Stimulated activated effector memory CD8-positive, alpha-beta T cell treated with anti-CD3 and anti-CD28 coated beads, Interleukin-12 subunit alpha, Interleukin-12 subunit beta, amount 100 ng/mL, for 72 hours (primary cell): Measurements from ENCODE around the gene XRCC4.
"Not testable (repeated sequence)": the region's sequence is repeated elsewhere in the genome, so short reads cannot be mapped to it uniquely, and the experiment has no call there.

Experiments used
- ATAC-seq: fragments of 150-1000 bp; cut with Tn5 transposase; 2 replicates; pipeline ENCODE4 v1.10.0; 2021
- DNase-seq, 2 donors: peaks; one replicate each; pipeline ENCODE4 v3.0.0; 2021 to 2022; ENCODE audit warnings: low spot score in 2 of 2
- H3K27ac Mint-ChIP-seq: one replicate; pipeline ENCODE4 v1.8.0; 2022; ENCODE audit warnings: mild to moderate bottlenecking, mixed read lengths
- H3K36me3 Mint-ChIP-seq: one replicate; pipeline ENCODE4 v1.8.0; 2022; ENCODE audit warnings: mild to moderate bottlenecking, mixed read lengths
- H3K4me1 Mint-ChIP-seq: one replicate; pipeline ENCODE4 v1.8.0; 2022; ENCODE audit warnings: mixed read lengths
- H3K4me3 Mint-ChIP-seq: one replicate; pipeline ENCODE4 v1.8.0; 2022; ENCODE audit warnings: mild to moderate bottlenecking, mixed read lengths
- H3K9me3 Mint-ChIP-seq: one replicate; pipeline ENCODE4 v1.8.0; 2022; ENCODE audit warnings: mixed read lengths

XRCC4 gene

GRCh38 chr5:83227611-83228010 is 150.3 kb downstream of the XRCC4 start:
- H3K9me3 Mint-ChIP-seq, result peaks cover 3% of the 10 kb centered on the region
- no peaks in the 10 kb centered on the region for H3K4me1 Mint-ChIP-seq
- H3K36me3 Mint-ChIP-seq, result no peaks in the 10 kb centered on the region
- no peak overlapping the region for H3K27ac Mint-ChIP-seq
- no peak for DNase-seq
- no peak overlapping the region for H3K4me3 Mint-ChIP-seq
- no peak for ATAC-seq

GRCh38 chr5:83230511-83230910 is 153.2 kb downstream of the XRCC4 start:
- no peak for ATAC-seq
- Mint-ChIP-seq H3K36me3 (no peaks in the 10 kb centered on the region), H3K4me3 (no peak overlapping the region), H3K27ac (no peak overlapping the region), H3K4me1 (no peaks in the 10 kb centered on the region), H3K9me3 (no peaks in the 10 kb centered on the region)
- DNase-seq, result no peak

GRCh38 chr5:83244516-83244915 is 167.2 kb downstream of the XRCC4 start:
- H3K9me3 Mint-ChIP-seq, result no peaks in the 10 kb centered on the region
- ATAC-seq, result no peak
- H3K27ac Mint-ChIP-seq, result no peak overlapping the region
- H3K36me3 Mint-ChIP-seq, result no peaks in the 10 kb centered on the region
- no peak for DNase-seq
- no peaks in the 10 kb centered on the region for H3K4me1 Mint-ChIP-seq
- no peak overlapping the region for H3K4me3 Mint-ChIP-seq

GRCh38 chr5:83245037-83245436 is 167.7 kb downstream of the XRCC4 start:
- ATAC-seq (no peak), DNase-seq (no peak)
- no peak overlapping the region for H3K27ac Mint-ChIP-seq
- H3K4me3 Mint-ChIP-seq, result no peak overlapping the region
- no peaks in the 10 kb centered on the region for H3K36me3 Mint-ChIP-seq
- no peaks in the 10 kb centered on the region for H3K4me1 Mint-ChIP-seq
- no peaks in the 10 kb centered on the region for H3K9me3 Mint-ChIP-seq

GRCh38 chr5:83246071-83246470 is 168.7 kb downstream of the XRCC4 start:
- no peak for ATAC-seq
- Mint-ChIP-seq H3K4me1 (no peaks in the 10 kb centered on the region), H3K36me3 (no peaks in the 10 kb centered on the region), H3K9me3 (no peaks in the 10 kb centered on the region), H3K4me3 (no peak overlapping the region), H3K27ac (no peak overlapping the region)
- no peak for DNase-seq

GRCh38 chr5:83249156-83249555 is 171.8 kb downstream of the XRCC4 start:
- H3K36me3 Mint-ChIP-seq, result no peaks in the 10 kb centered on the region
- no peak overlapping the region for H3K27ac Mint-ChIP-seq
- ATAC-seq, result no peak

GRCh38 chr5:83251849-83252248 is 174.5 kb downstream of the XRCC4 start:
- ATAC-seq (no peak), DNase-seq (no peak)
- no peaks in the 10 kb centered on the region for H3K4me1 Mint-ChIP-seq
- H3K9me3 Mint-ChIP-seq, result no peaks in the 10 kb centered on the region
- H3K4me3 Mint-ChIP-seq, result no peak overlapping the region
- no peak overlapping the region for H3K27ac Mint-ChIP-seq
- H3K36me3 Mint-ChIP-seq, result no peaks in the 10 kb centered on the region

More at GRCh38 chr5:83249156-83249555, 171.8 kb downstream of the XRCC4 start:
- H3K9me3 Mint-ChIP-seq, result no peaks in the 10 kb centered on the region
- no peak for DNase-seq
- H3K4me3 Mint-ChIP-seq, result no peak overlapping the region
- H3K4me1 Mint-ChIP-seq, result no peaks in the 10 kb centered on the region

GRCh38 chr5:83253720-83254119 is 176.4 kb downstream of the XRCC4 start:
- Mint-ChIP-seq H3K4me1 (no peaks in the 10 kb centered on the region), H3K9me3 (no peaks in the 10 kb centered on the region), H3K36me3 (no peaks in the 10 kb centered on the region), H3K27ac (no peak overlapping the region), H3K4me3 (no peak overlapping the region)
- ATAC-seq (no peak), DNase-seq (no peak)

- no peaks in the 10 kb centered on the region for H3K9me3 Mint-ChIP-seq
- H3K27ac Mint-ChIP-seq, result no peak overlapping the region
- H3K4me1 Mint-ChIP-seq, result no peaks in the 10 kb centered on the region
- DNase-seq (no peak), ATAC-seq (no peak)
- no peak overlapping the region for H3K4me3 Mint-ChIP-seq
- no peaks in the 10 kb centered on the region for H3K36me3 Mint-ChIP-seq
Measured at GRCh38 chr5:83255268-83255667, 177.9 kb downstream of the XRCC4 start.

- Mint-ChIP-seq H3K27ac (no peak overlapping the region), H3K4me1 (no peaks in the 10 kb centered on the region), H3K36me3 (no peaks in the 10 kb centered on the region), H3K4me3 (no peak overlapping the region), H3K9me3 (no peaks in the 10 kb centered on the region)
- DNase-seq (no peak), ATAC-seq (no peak)
Measured at GRCh38 chr5:83256091-83256780, 178.9 kb downstream of the XRCC4 start.

- not testable (repeated sequence) for ATAC-seq, H3K4me3 Mint-ChIP-seq, H3K27ac Mint-ChIP-seq, DNase-seq, H3K4me1 Mint-ChIP-seq, H3K9me3 Mint-ChIP-seq, H3K36me3 Mint-ChIP-seq
Measured at GRCh38 chr5:83257684-83258083, 180.3 kb downstream of the XRCC4 start.

GRCh38 chr5:83265318-83265717 is 188.0 kb downstream of the XRCC4 start:
- Mint-ChIP-seq H3K4me1 (no peaks in the 10 kb centered on the region), H3K36me3 (no peaks in the 10 kb centered on the region), H3K9me3 (no peaks in the 10 kb centered on the region), H3K4me3 (no peak overlapping the region), H3K27ac (no peak overlapping the region)
- ATAC-seq (no peak), DNase-seq (no peak)

GRCh38 chr5:83270311-83270710 is 193.0 kb downstream of the XRCC4 start:
- no peak overlapping the region for H3K27ac Mint-ChIP-seq
- H3K36me3 Mint-ChIP-seq, result no peaks in the 10 kb centered on the region
- ATAC-seq (no peak), DNase-seq (no peak)
- no peak overlapping the region for H3K4me3 Mint-ChIP-seq
- H3K4me1 Mint-ChIP-seq, result no peaks in the 10 kb centered on the region
- peaks cover 7% of the 10 kb centered on the region for H3K9me3 Mint-ChIP-seq

GRCh38 chr5:83277154-83277553 is 199.8 kb downstream of the XRCC4 start:
- DNase-seq, result no peak
- H3K36me3 Mint-ChIP-seq, result no peaks in the 10 kb centered on the region
- H3K4me1 Mint-ChIP-seq, result no peaks in the 10 kb centered on the region
- no peak for ATAC-seq
- H3K9me3 Mint-ChIP-seq, result peaks cover 7% of the 10 kb centered on the region
- H3K27ac Mint-ChIP-seq, result no peak overlapping the region
- no peak overlapping the region for H3K4me3 Mint-ChIP-seq

- Mint-ChIP-seq H3K27ac (no peak overlapping the region), H3K36me3 (no peaks in the 10 kb centered on the region), H3K4me1 (no peaks in the 10 kb centered on the region), H3K4me3 (no peak overlapping the region), H3K9me3 (peaks cover 7% of the 10 kb centered on the region)
- DNase-seq, result no peak
- no peak for ATAC-seq
Measured at GRCh38 chr5:83277953-83278352, 200.6 kb downstream of the XRCC4 start.

- H3K4me3 Mint-ChIP-seq, result no peak overlapping the region
- H3K9me3 Mint-ChIP-seq, result peaks cover 1% of the 10 kb centered on the region
- no peak for ATAC-seq
- no peak overlapping the region for H3K27ac Mint-ChIP-seq
- no peak for DNase-seq
- H3K36me3 Mint-ChIP-seq, result no peaks in the 10 kb centered on the region
- no peaks in the 10 kb centered on the region for H3K4me1 Mint-ChIP-seq
Measured at GRCh38 chr5:83281176-83281575, 203.8 kb downstream of the XRCC4 start.

- Mint-ChIP-seq H3K27ac (no peak overlapping the region), H3K4me1 (no peaks in the 10 kb centered on the region), H3K4me3 (no peak overlapping the region), H3K9me3 (peaks cover 2% of the 10 kb centered on the region), H3K36me3 (no peaks in the 10 kb centered on the region)
- ATAC-seq, result no peak
- DNase-seq, result no peak
Measured at GRCh38 chr5:83281658-83282057, 204.3 kb downstream of the XRCC4 start.
